Measurements from ENCODE around the gene EIF4A2. TPM values are rescaled to one million over a fixed set of nuclear protein-coding genes. Genes with fewer than 3 reads are reported as not detected.

Gene EIF4A2
- total and polyA plus RNA-seq, 10 of the 15 experiments (the other 5 are each of a cell fraction or from before 2014, with no cell fraction given) = 154 to 680 (median 259) TPM

- Histone ChIP-seq H3K9ac (ENCODE audit: control insufficient read depth, insufficient read depth, low read length) (no peak overlapping the region), H3K79me2 (ENCODE audit: control insufficient read depth, insufficient read depth, low read length) (no peaks in the 10 kb centered on the region), H2AFZ (ENCODE audit: control insufficient read depth, low read depth, low read length) (no peak overlapping the region), H3K9me3 (replicated peaks; ENCODE audit: control insufficient read depth, insufficient read depth, low read length) (no peaks in the 10 kb centered on the region), H3K4me3 (no peak overlapping the region), H4K20me1 (ENCODE audit: control insufficient read depth, insufficient read depth) (no peaks in the 10 kb centered on the region; the same call in 1 of the 2 replicates), H3K27me3 (replicated peaks in 1 of 2; ENCODE audit: control insufficient read depth in 2 of 2, insufficient read depth in 2 of 2, low read length in 1 of 2) (peaks cover 0 to 1% of the 10 kb centered on the region in 2 experiments; a peak in 2 of 4 replicates), H3K27ac (ENCODE audit: control insufficient read depth, insufficient read depth) (no peak overlapping the region), H3K4me2 (ENCODE audit: control insufficient read depth, insufficient read depth) (no peak overlapping the region), H3K36me3 (ENCODE audit: control insufficient read depth in 2 of 2, insufficient read depth in 2 of 2, low read length in 1 of 2) (no peaks in the 10 kb centered on the region), H3K4me1 (ENCODE audit: control insufficient read depth, insufficient read depth, low read length) (no peaks in the 10 kb centered on the region)
- CTCF ChIA-PET = interaction anchor here (1.1 kb wide), 1 partner anchor 197 kb away, joined by 4 read pairs; no protein-coding TSS in a partner anchor
- ATAC-seq (no peak), DNase-seq (ENCODE audit: low read depth, low spot score) (no peak), FAIRE-seq (no peak)
- intact Hi-C loops (cut with micrococcal nuclease; ENCODE audit: unreplicated experiment) (no loop called here), in situ Hi-C loops (cut with MboI) (no loop called here)
- SMC1A ChIA-PET (ENCODE audit: uncharacterized antibody, unreplicated experiment) = no interaction called here
- TF ChIP-seq NFIC (IDR thresholded peaks at IDR 0.05; ENCODE audit: low read depth, low read length) (no peak), ASH2L (IDR thresholded peaks at IDR 0.05; ENCODE audit: borderline replicate concordance, low read depth) (no peak), FOXK2 (IDR thresholded peaks at IDR 0.05) (no peak), SIX5 (IDR thresholded peaks at IDR 0.05; ENCODE audit: low read depth, low read length, severe bottlenecking) (no peak), STAT1 (conservative IDR thresholded peaks at IDR 0.05) (no peak), TAF1 (IDR thresholded peaks at IDR 0.05; ENCODE audit: borderline replicate concordance, low read depth, low read length) (no peak), SREBF2 (IDR thresholded peaks at IDR 0.05; ENCODE audit: low read length) (no peak), RELB (IDR thresholded peaks at IDR 0.05; ENCODE audit: low read depth) (no peak), ATF7 (IDR thresholded peaks at IDR 0.05; ENCODE audit: low read depth) (no peak), NRF1 (conservative IDR thresholded peaks at IDR 0.05; ENCODE audit: low read depth, low read length) (no peak)
- RAD21 ChIA-PET (ENCODE audit: unreplicated experiment) = no interaction called here
- 88% methylated on average over 4 of the region's 4 CpGs for WGBS (ENCODE audit: insufficient coverage, insufficient replicate concordance, low lambda C conversion rate, missing lambda C conversion rate)
- POLR2A ChIA-PET = interaction anchor here (0.7 kb wide), 1 partner anchor 9 kb away, joined by 3 read pairs; no protein-coding TSS in a partner anchor
- no TSS peak for BruUV-seq (replicated peaks)
These were observed 30.7 kb downstream of the EIF4A2 start for GRCh38 chr3:186814100-186814499.

Measured in GM12878 (cell line).